ENCODE data around the gene S1PR3.

DNA sequence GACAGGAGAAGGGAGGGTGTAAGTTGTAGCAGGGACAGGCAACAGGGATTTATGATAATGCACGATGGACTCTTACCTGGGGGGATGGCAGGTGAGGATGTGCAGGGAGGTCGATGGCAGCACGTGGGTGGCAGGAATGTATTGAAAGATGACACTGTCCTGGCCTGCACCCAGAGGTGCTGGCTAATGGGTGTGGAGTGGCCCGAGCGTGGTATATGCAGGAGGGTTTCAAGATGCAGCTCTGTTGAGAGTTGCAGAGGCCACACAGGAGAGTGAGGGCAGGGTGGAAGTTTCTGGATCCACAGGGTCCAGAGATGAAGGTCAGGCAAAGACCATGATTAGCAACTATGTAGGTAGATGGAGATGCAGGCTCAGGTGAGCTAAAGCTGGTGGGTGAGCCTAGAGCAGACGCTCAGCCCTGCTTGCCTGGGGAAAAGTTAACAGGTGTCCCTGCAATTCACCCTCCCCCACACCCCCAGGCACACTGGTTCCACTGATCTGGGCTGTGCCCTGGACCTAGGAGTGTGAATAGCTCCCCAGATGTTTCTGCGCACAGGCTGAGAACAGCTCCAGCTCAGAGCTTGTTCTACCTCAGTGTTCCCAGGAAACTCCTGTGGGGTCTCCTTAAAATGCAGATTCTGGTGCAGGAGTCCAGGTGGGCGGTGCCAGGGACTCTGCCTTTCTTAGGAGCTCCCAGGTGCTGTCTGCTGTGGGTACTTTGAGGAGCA, 21.5 kb upstream of the S1PR3 start:
- TF ChIP-seq, protein P1, sequence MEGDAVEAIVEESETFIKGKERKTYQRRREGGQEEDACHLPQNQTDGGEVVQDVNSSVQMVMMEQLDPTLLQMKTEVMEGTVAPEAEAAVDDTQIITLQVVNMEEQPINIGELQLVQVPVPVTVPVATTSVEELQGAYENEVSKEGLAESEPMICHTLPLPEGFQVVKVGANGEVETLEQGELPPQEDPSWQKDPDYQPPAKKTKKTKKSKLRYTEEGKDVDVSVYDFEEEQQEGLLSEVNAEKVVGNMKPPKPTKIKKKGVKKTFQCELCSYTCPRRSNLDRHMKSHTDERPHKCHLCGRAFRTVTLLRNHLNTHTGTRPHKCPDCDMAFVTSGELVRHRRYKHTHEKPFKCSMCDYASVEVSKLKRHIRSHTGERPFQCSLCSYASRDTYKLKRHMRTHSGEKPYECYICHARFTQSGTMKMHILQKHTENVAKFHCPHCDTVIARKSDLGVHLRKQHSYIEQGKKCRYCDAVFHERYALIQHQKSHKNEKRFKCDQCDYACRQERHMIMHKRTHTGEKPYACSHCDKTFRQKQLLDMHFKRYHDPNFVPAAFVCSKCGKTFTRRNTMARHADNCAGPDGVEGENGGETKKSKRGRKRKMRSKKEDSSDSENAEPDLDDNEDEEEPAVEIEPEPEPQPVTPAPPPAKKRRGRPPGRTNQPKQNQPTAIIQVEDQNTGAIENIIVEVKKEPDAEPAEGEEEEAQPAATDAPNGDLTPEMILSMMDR (IDR thresholded peaks at IDR 0.05): no peak
- no peak for TF ChIP-seq EP300 (IDR thresholded peaks at IDR 0.05)
